B cell (primary cell): Measurements from ENCODE around the gene DNAJB6.

ENCODE experiments used
- CTCF ChIP-seq: fragments of 200-600 bp; IDR thresholded peaks from one replicate; pipeline ENCODE4 v1.8.0; 2022; ENCODE audit warnings: antibody characterized with exemption, mild to moderate bottlenecking
- EZH2 ChIP-seq: IDR thresholded peaks from 2 replicates; pipeline ENCODE4 v1.6.1; 2012; ENCODE audit warnings: borderline replicate concordance, low read depth, mild to moderate bottlenecking, moderate library complexity, low read length; ENCODE audit not compliant: insufficient read depth, poor library complexity, severe bottlenecking

- TF ChIP-seq CTCF = no peak
- TF ChIP-seq EZH2 = no peak
Observed at GRCh38 chr7:157379493-157379892, 42.7 kb downstream of the DNAJB6 start.
